HG03460 (cell line): Measurements from ENCODE around the gene ZCCHC24.
"Not testable (repeated sequence)": the region's sequence is repeated elsewhere in the genome, so short reads cannot be mapped to it uniquely, and the experiment has no call there.

Source experiments
- ATAC-seq: cut with Tn5 transposase; IDR thresholded peaks from one replicate; pipeline ENCODE4 v1.9.1; 2021; ENCODE audit not compliant: unreplicated experiment

The ZCCHC24 gene

DNA sequence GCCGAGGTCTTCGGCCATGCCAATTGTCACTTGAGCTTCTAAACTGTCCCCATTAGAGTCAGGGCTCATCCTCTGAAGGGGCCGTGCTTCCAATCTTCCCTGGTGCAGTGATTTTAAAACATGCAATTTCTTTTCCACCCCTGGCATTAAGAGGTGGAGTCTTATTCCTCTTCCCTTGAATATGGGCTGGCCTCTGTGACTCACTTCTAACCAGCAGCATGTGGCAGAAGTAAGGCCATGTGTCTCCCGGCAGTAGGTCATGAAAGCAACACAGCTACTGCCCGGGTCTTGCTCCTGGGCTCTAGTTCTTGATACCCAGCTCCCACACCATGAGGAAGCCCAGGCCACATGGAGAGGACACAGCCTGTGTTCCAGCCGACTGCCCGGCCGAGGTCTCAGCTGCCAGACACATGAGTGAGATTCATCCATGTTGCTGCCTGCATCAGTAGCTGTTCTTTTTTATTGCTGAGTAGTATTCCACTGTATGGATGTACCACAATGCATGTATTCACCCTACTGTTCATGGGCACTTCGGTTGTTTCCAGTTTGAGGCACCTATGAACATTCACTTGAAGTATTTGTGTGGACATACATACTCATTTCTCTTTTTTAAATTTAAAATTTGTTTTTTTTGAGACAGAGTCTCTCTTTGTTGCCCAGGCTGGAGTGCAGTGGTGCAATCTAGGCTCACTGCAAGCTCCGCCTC, 112.7 kb downstream of the ZCCHC24 start:
- not testable (repeated sequence) for ATAC-seq
